Adrenal gland (tissue), 5 donors: ENCODE data around the gene BLVRB.

Experiments
- POLR2A ChIP-seq, 2 donors: fragments of 450-650 bp; IDR thresholded peaks; one replicate each; pipeline ENCODE4 v1.6.1; 2017; ENCODE audit warnings: antibody characterized with exemption in 2 of 2, mild to moderate bottlenecking in 2 of 2, moderate library complexity in 1 of 2
- TF ChIP-seq, protein P1 (sequence below), 6 experiments: fragments of 450-650 bp in 4 of 6; fragments of 200-600 bp in 2 of 6; sonication (generic) in 1 of 6; IDR thresholded peaks; 1 replicate in 5 of 6; 2 replicates in 1 of 6; pipeline versions ENCODE4 v1.5.1 to v1.8.0; 2016 to 2021; ENCODE audit warnings: antibody characterized with exemption in 6 of 6, mild to moderate bottlenecking in 2 of 6, moderate library complexity in 1 of 6
- donor health status: DM: no; HTN: no; CAD: no.

DNA sequence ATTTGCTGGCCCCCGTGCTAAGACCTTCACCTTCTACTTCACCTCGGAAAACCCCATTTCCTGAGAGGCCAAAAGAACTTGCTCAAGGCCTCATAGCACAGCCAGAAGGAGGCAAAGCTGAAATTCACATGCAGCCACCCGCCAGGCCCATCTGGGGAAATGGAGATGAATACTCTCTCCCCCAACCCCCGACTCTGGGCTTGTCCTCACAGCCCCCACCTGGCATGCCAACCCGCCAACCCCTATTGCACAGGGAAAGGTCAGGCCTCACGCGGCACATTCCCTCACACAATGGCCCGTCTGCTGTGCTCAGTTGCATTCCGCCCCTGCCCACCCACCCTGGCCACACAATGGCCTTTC lies 55.5 kb downstream of the BLVRB start:
- TF ChIP-seq, protein P1, sequence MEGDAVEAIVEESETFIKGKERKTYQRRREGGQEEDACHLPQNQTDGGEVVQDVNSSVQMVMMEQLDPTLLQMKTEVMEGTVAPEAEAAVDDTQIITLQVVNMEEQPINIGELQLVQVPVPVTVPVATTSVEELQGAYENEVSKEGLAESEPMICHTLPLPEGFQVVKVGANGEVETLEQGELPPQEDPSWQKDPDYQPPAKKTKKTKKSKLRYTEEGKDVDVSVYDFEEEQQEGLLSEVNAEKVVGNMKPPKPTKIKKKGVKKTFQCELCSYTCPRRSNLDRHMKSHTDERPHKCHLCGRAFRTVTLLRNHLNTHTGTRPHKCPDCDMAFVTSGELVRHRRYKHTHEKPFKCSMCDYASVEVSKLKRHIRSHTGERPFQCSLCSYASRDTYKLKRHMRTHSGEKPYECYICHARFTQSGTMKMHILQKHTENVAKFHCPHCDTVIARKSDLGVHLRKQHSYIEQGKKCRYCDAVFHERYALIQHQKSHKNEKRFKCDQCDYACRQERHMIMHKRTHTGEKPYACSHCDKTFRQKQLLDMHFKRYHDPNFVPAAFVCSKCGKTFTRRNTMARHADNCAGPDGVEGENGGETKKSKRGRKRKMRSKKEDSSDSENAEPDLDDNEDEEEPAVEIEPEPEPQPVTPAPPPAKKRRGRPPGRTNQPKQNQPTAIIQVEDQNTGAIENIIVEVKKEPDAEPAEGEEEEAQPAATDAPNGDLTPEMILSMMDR (IDR thresholded peaks at IDR 0.05) = no peak
- TF ChIP-seq POLR2A (IDR thresholded peaks at IDR 0.05) = no peak
